K562 (cell line): ENCODE data around the gene AGFG2. TPM values are rescaled to one million over a fixed set of nuclear protein-coding genes. Genes with fewer than 3 reads are reported as not detected.
A peak's percentile ranks its signal among the peaks of the same experiment; 100 is the strongest.

ENCODE experiments used
- ARNT ChIP-seq, 2 experiments: fragments of 450-650 bp; IDR thresholded peaks; 2 replicates each; pipeline ENCODE4 v1.6.1; 2016; ENCODE audit warnings: mild to moderate bottlenecking in 1 of 2
- GATA2 ChIP-seq: sonication (generic); formaldehyde crosslinking; IDR thresholded peaks from 2 replicates; pipeline ENCODE4 v1.4.0; 2020; ENCODE audit warnings: mild to moderate bottlenecking, missing genetic modification reagents
- KDM1A ChIP-seq, 2 experiments: fragments of 450-650 bp; IDR thresholded peaks; 2 replicates each; pipeline ENCODE4 v1.6.1; 2016; ENCODE audit warnings: mild to moderate bottlenecking in 2 of 2
- SMC3 ChIP-seq: conservative IDR thresholded peaks from 2 replicates; pipeline ENCODE4 v1.6.1; 2011; ENCODE audit warnings: low read depth, low read length, improper control_type of control experiment; ENCODE audit not compliant: insufficient read depth
- TBP ChIP-seq: optimal IDR thresholded peaks from 2 replicates; pipeline ENCODE3; 2011; ENCODE audit warnings: low read depth, low read length, improper control_type of control experiment
- polyA plus RNA-seq, 8 experiments: library from polyadenylated mRNA; depleted of rRNA in 4 of 8; stranded (reverse) in 5 of 8; unstranded in 3 of 8; fragments of >200 nt; fragmentation: Nextera tagmentation in 2 of 8; fragmentation: Illumina TruSeq in 1 of 8; extraction: Ambion mirVana in 2 of 8; extraction: Trizol in 1 of 8; gene quantifications; 2 replicates each; pipeline versions ENCODE4 v1.2.1 to v1.2.3, GENCODE V29; 2011 to 2014; ENCODE audit warnings: inconsistent platforms in 1 of 8, missing spikeins in 1 of 8
- total RNA-seq, 7 experiments: library from RNA; depleted of rRNA in 6 of 7; stranded (reverse); fragments of >200 nt in 6 of 7; fragmentation: Illumina TruSeq in 2 of 7; extraction: Trizol in 2 of 7; gene quantifications; 2 replicates each; pipeline versions ENCODE4 v1.2.1 to v1.2.3, GENCODE V29; 2011 to 2021; ENCODE audit warnings: low replicate concordance in 1 of 7
- TF ChIP-seq, protein P1 (sequence below): sonication (generic); formaldehyde crosslinking; IDR thresholded peaks from 2 replicates; pipeline ENCODE4 v1.8.0; 2023; ENCODE audit warnings: mild to moderate bottlenecking, missing genetic modification reagents
- TF ChIP-seq, protein P2 (sequence below): fragments of 250-450 bp; sonication (Bioruptor Pico); IDR thresholded peaks from 2 replicates; pipeline ENCODE4 v1.4.0; 2020; ENCODE audit warnings: borderline replicate concordance
- TF ChIP-seq, protein P3 (sequence below): fragments of 150-350 bp; IDR thresholded peaks from 2 replicates; pipeline ENCODE4 v1.6.1; 2014; ENCODE audit warnings: low read depth, mild to moderate bottlenecking, low read length, borderline replicate concordance
- TF ChIP-seq, protein P4 (sequence below): fragments of 250-450 bp; sonication (Bioruptor Pico); IDR thresholded peaks from 2 replicates; pipeline ENCODE4 v1.4.0; 2020

The AGFG2 gene
- total and polyA plus RNA-seq, 9 of the 15 experiments (the other 6 are each of a cell fraction or from before 2014, with no cell fraction given): 0.31 to 23.1 (median 6.5) TPM

DNA sequence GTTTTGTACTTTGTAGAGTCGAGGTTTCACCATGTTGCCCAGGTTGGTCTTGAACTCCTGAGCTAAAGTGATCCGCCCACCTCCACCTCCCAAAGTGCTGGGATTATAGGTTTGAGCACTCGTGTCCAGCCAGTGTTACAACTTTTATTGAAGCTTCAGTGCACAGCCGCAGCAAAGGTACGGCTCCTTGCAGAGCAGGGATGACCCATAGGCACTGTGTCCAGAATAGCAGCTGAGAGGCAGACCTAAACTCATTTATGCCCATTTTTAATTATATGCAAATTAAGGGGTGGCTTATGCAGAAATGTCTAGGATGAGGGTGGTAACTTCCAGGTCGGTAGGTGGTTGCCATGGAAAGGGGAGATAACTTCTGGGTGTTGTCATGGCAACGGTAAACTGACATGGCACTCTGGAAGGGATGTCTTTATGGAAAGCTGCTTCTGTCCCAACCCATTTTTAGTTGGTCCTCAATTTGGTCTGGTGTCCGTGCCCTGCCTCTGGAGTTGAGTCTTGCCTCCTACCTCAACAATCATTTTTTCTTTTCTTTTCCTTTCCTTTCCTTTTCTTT, 32.6 kb upstream of the AGFG2 start (continued):
- TF ChIP-seq, protein P1, sequence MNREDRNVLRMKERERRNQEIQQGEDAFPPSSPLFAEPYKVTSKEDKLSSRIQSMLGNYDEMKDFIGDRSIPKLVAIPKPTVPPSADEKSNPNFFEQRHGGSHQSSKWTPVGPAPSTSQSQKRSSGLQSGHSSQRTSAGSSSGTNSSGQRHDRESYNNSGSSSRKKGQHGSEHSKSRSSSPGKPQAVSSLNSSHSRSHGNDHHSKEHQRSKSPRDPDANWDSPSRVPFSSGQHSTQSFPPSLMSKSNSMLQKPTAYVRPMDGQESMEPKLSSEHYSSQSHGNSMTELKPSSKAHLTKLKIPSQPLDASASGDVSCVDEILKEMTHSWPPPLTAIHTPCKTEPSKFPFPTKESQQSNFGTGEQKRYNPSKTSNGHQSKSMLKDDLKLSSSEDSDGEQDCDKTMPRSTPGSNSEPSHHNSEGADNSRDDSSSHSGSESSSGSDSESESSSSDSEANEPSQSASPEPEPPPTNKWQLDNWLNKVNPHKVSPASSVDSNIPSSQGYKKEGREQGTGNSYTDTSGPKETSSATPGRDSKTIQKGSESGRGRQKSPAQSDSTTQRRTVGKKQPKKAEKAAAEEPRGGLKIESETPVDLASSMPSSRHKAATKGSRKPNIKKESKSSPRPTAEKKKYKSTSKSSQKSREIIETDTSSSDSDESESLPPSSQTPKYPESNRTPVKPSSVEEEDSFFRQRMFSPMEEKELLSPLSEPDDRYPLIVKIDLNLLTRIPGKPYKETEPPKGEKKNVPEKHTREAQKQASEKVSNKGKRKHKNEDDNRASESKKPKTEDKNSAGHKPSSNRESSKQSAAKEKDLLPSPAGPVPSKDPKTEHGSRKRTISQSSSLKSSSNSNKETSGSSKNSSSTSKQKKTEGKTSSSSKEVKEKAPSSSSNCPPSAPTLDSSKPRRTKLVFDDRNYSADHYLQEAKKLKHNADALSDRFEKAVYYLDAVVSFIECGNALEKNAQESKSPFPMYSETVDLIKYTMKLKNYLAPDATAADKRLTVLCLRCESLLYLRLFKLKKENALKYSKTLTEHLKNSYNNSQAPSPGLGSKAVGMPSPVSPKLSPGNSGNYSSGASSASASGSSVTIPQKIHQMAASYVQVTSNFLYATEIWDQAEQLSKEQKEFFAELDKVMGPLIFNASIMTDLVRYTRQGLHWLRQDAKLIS (CRISPR knock-in tag): no peak
- TF ChIP-seq GATA2 (CRISPR knock-in tag) (no peak), ARNT (IDR thresholded peaks at IDR 0.05) (0 out of 4 replicates have a peak, but pooled peaks of 1 of the 2 experiments have one; percentile 57), SMC3 (no peak), TBP (peak; percentile 23), KDM1A (IDR thresholded peaks at IDR 0.05) (peak; percentile 28 to 39; a peak in 2 of 4 replicates)
- TF ChIP-seq, protein P2, sequence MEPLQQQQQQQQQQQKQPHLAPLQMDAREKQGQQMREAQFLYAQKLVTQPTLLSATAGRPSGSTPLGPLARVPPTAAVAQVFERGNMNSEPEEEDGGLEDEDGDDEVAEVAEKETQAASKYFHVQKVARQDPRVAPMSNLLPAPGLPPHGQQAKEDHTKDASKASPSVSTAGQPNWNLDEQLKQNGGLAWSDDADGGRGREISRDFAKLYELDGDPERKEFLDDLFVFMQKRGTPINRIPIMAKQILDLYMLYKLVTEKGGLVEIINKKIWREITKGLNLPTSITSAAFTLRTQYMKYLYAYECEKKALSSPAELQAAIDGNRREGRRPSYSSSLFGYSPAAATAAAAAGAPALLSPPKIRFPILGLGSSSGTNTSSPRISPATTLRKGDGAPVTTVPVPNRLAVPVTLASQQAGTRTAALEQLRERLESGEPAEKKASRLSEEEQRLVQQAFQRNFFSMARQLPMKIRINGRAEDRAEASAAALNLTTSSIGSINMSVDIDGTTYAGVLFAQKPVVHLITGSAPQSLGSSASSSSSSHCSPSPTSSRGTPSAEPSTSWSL (CRISPR knock-in tag): no peak
- TF ChIP-seq, protein P3, sequence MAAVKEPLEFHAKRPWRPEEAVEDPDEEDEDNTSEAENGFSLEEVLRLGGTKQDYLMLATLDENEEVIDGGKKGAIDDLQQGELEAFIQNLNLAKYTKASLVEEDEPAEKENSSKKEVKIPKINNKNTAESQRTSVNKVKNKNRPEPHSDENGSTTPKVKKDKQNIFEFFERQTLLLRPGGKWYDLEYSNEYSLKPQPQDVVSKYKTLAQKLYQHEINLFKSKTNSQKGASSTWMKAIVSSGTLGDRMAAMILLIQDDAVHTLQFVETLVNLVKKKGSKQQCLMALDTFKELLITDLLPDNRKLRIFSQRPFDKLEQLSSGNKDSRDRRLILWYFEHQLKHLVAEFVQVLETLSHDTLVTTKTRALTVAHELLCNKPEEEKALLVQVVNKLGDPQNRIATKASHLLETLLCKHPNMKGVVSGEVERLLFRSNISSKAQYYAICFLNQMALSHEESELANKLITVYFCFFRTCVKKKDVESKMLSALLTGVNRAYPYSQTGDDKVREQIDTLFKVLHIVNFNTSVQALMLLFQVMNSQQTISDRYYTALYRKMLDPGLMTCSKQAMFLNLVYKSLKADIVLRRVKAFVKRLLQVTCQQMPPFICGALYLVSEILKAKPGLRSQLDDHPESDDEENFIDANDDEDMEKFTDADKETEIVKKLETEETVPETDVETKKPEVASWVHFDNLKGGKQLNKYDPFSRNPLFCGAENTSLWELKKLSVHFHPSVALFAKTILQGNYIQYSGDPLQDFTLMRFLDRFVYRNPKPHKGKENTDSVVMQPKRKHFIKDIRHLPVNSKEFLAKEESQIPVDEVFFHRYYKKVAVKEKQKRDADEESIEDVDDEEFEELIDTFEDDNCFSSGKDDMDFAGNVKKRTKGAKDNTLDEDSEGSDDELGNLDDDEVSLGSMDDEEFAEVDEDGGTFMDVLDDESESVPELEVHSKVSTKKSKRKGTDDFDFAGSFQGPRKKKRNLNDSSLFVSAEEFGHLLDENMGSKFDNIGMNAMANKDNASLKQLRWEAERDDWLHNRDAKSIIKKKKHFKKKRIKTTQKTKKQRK: no peak
- TF ChIP-seq, protein P4, sequence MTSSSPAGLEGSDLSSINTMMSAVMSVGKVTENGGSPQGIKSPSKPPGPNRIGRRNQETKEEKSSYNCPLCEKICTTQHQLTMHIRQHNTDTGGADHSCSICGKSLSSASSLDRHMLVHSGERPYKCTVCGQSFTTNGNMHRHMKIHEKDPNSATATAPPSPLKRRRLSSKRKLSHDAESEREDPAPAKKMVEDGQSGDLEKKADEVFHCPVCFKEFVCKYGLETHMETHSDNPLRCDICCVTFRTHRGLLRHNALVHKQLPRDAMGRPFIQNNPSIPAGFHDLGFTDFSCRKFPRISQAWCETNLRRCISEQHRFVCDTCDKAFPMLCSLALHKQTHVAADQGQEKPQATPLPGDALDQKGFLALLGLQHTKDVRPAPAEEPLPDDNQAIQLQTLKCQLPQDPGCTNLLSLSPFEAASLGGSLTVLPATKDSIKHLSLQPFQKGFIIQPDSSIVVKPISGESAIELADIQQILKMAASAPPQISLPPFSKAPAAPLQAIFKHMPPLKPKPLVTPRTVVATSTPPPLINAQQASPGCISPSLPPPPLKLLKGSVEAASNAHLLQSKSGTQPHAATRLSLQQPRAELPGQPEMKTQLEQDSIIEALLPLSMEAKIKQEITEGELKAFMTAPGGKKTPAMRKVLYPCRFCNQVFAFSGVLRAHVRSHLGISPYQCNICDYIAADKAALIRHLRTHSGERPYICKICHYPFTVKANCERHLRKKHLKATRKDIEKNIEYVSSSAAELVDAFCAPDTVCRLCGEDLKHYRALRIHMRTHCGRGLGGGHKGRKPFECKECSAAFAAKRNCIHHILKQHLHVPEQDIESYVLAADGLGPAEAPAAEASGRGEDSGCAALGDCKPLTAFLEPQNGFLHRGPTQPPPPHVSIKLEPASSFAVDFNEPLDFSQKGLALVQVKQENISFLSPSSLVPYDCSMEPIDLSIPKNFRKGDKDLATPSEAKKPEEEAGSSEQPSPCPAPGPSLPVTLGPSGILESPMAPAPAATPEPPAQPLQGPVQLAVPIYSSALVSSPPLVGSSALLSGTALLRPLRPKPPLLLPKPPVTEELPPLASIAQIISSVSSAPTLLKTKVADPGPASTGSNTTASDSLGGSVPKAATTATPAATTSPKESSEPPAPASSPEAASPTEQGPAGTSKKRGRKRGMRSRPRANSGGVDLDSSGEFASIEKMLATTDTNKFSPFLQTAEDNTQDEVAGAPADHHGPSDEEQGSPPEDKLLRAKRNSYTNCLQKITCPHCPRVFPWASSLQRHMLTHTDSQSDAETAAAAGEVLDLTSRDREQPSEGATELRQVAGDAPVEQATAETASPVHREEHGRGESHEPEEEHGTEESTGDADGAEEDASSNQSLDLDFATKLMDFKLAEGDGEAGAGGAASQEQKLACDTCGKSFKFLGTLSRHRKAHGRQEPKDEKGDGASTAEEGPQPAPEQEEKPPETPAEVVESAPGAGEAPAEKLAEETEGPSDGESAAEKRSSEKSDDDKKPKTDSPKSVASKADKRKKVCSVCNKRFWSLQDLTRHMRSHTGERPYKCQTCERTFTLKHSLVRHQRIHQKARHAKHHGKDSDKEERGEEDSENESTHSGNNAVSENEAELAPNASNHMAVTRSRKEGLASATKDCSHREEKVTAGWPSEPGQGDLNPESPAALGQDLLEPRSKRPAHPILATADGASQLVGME: no peak
